ENCODE data around the gene ZNF853.
A peak's percentile ranks its signal among the peaks of the same experiment; 100 is the strongest.
"Not testable (repeated sequence)": the region's sequence is repeated elsewhere in the genome, so short reads cannot be mapped to it uniquely, and the experiment has no call there.

ZNF853 gene

GRCh38 chr7:6614953-6615722 is at the start of gene ZNF853:
Gene ZNF853, plus strand, starts transcription at chr7:6615610. Its CDS starts 565 bp downstream, at chr7:6616175.
- no peak for DNase-seq (ENCODE audit: low read depth in 2 of 2)

GRCh38 chr7:6565655-6566054 is 49.8 kb upstream of the ZNF853 start:
- no peak for DNase-seq (ENCODE audit: low read depth in 2 of 2)

GRCh38 chr7:6567886-6568285 is 47.5 kb upstream of the ZNF853 start:
- DNase-seq (ENCODE audit: low read depth in 2 of 2) = no peak

- DNase-seq (ENCODE audit: low read depth in 2 of 2) = no peak
Measured at GRCh38 chr7:6571160-6571779, 44.1 kb upstream of the ZNF853 start.

- DNase-seq (ENCODE audit: low read depth in 2 of 2) = no peak
Measured at GRCh38 chr7:6575281-6576023, 40.0 kb upstream of the ZNF853 start.

- no peak for DNase-seq (ENCODE audit: low read depth in 2 of 2)
Measured at GRCh38 chr7:6576024-6576866, 39.2 kb upstream of the ZNF853 start.

- not testable (repeated sequence) for DNase-seq (ENCODE audit: low read depth in 2 of 2)
Measured at GRCh38 chr7:6576867-6577368, 38.5 kb upstream of the ZNF853 start.

- peak; percentile 64 to 70 for DNase-seq (ENCODE audit: low read depth in 2 of 2)
Measured at GRCh38 chr7:6577369-6578113, 37.9 kb upstream of the ZNF853 start, which contains the start of gene ZDHHC4. Gene ZDHHC4, plus strand, starts transcription at chr7:6577454. Its CDS starts 3,108 bp downstream, at chr7:6580562.

- no peak for DNase-seq (ENCODE audit: low read depth in 2 of 2)
Measured at GRCh38 chr7:6578114-6579084, 37.0 kb upstream of the ZNF853 start.

- no peak for DNase-seq (ENCODE audit: low read depth in 2 of 2)
Measured at GRCh38 chr7:6579446-6579845, 36.0 kb upstream of the ZNF853 start.

- DNase-seq (ENCODE audit: low read depth in 2 of 2) = not testable (repeated sequence)
Measured at GRCh38 chr7:6585746-6586432, 29.5 kb upstream of the ZNF853 start.

- DNase-seq (ENCODE audit: low read depth in 2 of 2) = no peak
Measured at GRCh38 chr7:6588566-6588965, 26.8 kb upstream of the ZNF853 start.

GRCh38 chr7:6589151-6589828 is 26.1 kb upstream of the ZNF853 start:
- no peak for DNase-seq (ENCODE audit: low read depth in 2 of 2)

- DNase-seq (ENCODE audit: low read depth in 2 of 2) = peak; percentile 47 to 53
Measured at GRCh38 chr7:6589829-6590644, 25.4 kb upstream of the ZNF853 start, which contains the start of gene INTS15. Gene INTS15, plus strand, starts transcription at chr7:6590021. Its CDS starts 263 bp downstream, at chr7:6590284.

GRCh38 chr7:6590645-6591110 is 24.7 kb upstream of the ZNF853 start:
- no peak for DNase-seq (ENCODE audit: low read depth in 2 of 2)

- DNase-seq (ENCODE audit: low read depth in 2 of 2) = no peak
Measured at GRCh38 chr7:6600093-6600492, 15.3 kb upstream of the ZNF853 start.

GRCh38 chr7:6604458-6604857 is 11.0 kb upstream of the ZNF853 start:
- no peak for DNase-seq (ENCODE audit: low read depth in 2 of 2)

All from fibroblast of skin of left quadriceps (primary cell).